IMR-90 (cell line): ENCODE data around the gene VSNL1. TPM values are rescaled to one million over a fixed set of nuclear protein-coding genes. Genes with fewer than 3 reads are reported as not detected.

Experiments
- ATAC-seq: fragments of 200-7000 bp; cut with Tn5 transposase; 2 replicates; pipeline ENCODE4 v1.9.1; 2020; ENCODE audit warnings: low read depth, mild to moderate bottlenecking, moderate library complexity
- BruUV-seq: library from RNA; stranded (reverse); fragments of 400-500 nt; replicated peaks from 2 replicates; lab custom pipeline; 2021; lab: Mats Ljungman, UMichigan
- CTCF ChIA-PET: fragments of 300-600 bp; formaldehyde crosslinking; extraction: SDS; loops from one replicate; lab custom pipeline; 2021; ENCODE audit warnings: antibody characterized with exemption; lab: Yijun Ruan, JAX
- POLR2A ChIA-PET: fragments of 300-600 bp; sonication (Branson Sonifier 250); formaldehyde crosslinking; loops from one replicate; lab custom pipeline; 2022; ENCODE audit warnings: antibody characterized with exemption; ENCODE audit not compliant: unreplicated experiment; lab: Charles Lee
- DNase-seq: peaks from one replicate; pipeline ENCODE4 v3.0.0; 2013
- H2AFZ ChIP-seq: replicated peaks from 2 replicates; pipeline ENCODE3; 2013; ENCODE audit warnings: low read length, mild to moderate bottlenecking; ENCODE audit not compliant: poor library complexity
- H2AK5ac ChIP-seq: 2 replicates; pipeline ENCODE4 v1.6.1; 2013; ENCODE audit warnings: low read depth, low read length, inconsistent platforms
- H2AK9ac ChIP-seq: replicated peaks from 2 replicates; pipeline ENCODE3; 2013; ENCODE audit warnings: mild to moderate bottlenecking, low read depth, low read length, moderate library complexity; ENCODE audit not compliant: poor library complexity
- H2BK120ac ChIP-seq: 2 replicates; pipeline ENCODE4 v1.6.1; 2013; ENCODE audit warnings: low read depth, low read length, inconsistent platforms
- H2BK15ac ChIP-seq: 3 replicates; pipeline ENCODE4 v1.6.1; 2013; ENCODE audit warnings: low read depth, low read length, inconsistent platforms
- H2BK20ac ChIP-seq: 2 replicates; pipeline ENCODE4 v1.6.1; 2013; ENCODE audit warnings: low read depth, mild to moderate bottlenecking, inconsistent platforms, low read length, moderate library complexity
- H2BK5ac ChIP-seq: 2 replicates; pipeline ENCODE4 v1.6.1; 2013; ENCODE audit warnings: mild to moderate bottlenecking, low read depth, low read length, inconsistent platforms; ENCODE audit not compliant: poor library complexity, severe bottlenecking
- H3K14ac ChIP-seq: replicated peaks from 2 replicates; pipeline ENCODE4 v1.6.1; 2013; ENCODE audit warnings: low read depth, low read length, inconsistent platforms
- H3K18ac ChIP-seq: 2 replicates; pipeline ENCODE4 v1.6.1; 2013; ENCODE audit warnings: low read depth, low read length, control low read depth
- H3K23ac ChIP-seq: 2 replicates; pipeline ENCODE4 v1.6.1; 2013; ENCODE audit warnings: low read depth, low read length, inconsistent platforms
- H3K27ac ChIP-seq: 2 replicates; pipeline ENCODE4 v1.5.1; 2013; ENCODE audit warnings: mild to moderate bottlenecking, control low read depth, low read length; ENCODE audit not compliant: insufficient read depth
- H3K27me3 ChIP-seq: 2 replicates; pipeline ENCODE4 v1.6.1; 2013; ENCODE audit warnings: low read length; ENCODE audit not compliant: control insufficient read depth, insufficient read depth
- H3K36me3 ChIP-seq: 2 replicates; pipeline ENCODE4 v1.6.1; 2013; ENCODE audit warnings: low read length, mixed read lengths; ENCODE audit not compliant: control insufficient read depth, insufficient read depth
- H3K4ac ChIP-seq: 2 replicates; pipeline ENCODE4 v1.6.1; 2013; ENCODE audit warnings: low read depth, low read length, inconsistent platforms
- H3K4me1 ChIP-seq: 2 replicates; pipeline ENCODE4 v1.6.1; 2013; ENCODE audit warnings: low read length, mixed read lengths; ENCODE audit not compliant: control insufficient read depth, insufficient read depth
- H3K4me2 ChIP-seq: 2 replicates; pipeline ENCODE4 v1.6.1; 2013; ENCODE audit warnings: low read depth, mild to moderate bottlenecking, control low read depth, low read length, moderate library complexity
- H3K4me3 ChIP-seq: 2 replicates; pipeline ENCODE4 v1.5.1; 2013; ENCODE audit warnings: low read depth, mild to moderate bottlenecking, control low read depth, low read length, moderate library complexity; ENCODE audit not compliant: insufficient read depth
- H3K56ac ChIP-seq: 2 replicates; pipeline ENCODE4 v1.6.1; 2013; ENCODE audit warnings: low read length, inconsistent platforms; ENCODE audit not compliant: insufficient read depth; ENCODE audit errors: extremely low read depth
- H3K79me1 ChIP-seq, 2 experiments: 2 replicates each; pipeline ENCODE4 v1.6.1; 2013; ENCODE audit warnings: low read length in 2 of 2, inconsistent platforms in 1 of 2, low read depth in 1 of 2
- H3K9ac ChIP-seq: 2 replicates; pipeline ENCODE4 v1.6.1; 2013; ENCODE audit warnings: low read depth, low read length, control low read depth
- H3K9me1 ChIP-seq: 2 replicates; pipeline ENCODE4 v1.6.1; 2013; ENCODE audit warnings: low read length, inconsistent platforms; ENCODE audit not compliant: insufficient read depth
- H3K9me3 ChIP-seq: 2 replicates; pipeline ENCODE4 v1.6.1; 2013; ENCODE audit warnings: low read length; ENCODE audit not compliant: control insufficient read depth, insufficient read depth
- H4K20me1 ChIP-seq: 2 replicates; pipeline ENCODE4 v1.6.1; 2013; ENCODE audit warnings: low read length, inconsistent platforms; ENCODE audit not compliant: insufficient read depth
- H4K5ac ChIP-seq: 2 replicates; pipeline ENCODE4 v1.6.1; 2013; ENCODE audit warnings: mild to moderate bottlenecking, low read depth, low read length, control low read depth
- H4K8ac ChIP-seq, 2 experiments: 2 replicates each; pipeline ENCODE4 v1.6.1; 2013; ENCODE audit warnings: low read depth in 2 of 2, low read length in 2 of 2, control low read depth in 1 of 2, inconsistent platforms in 1 of 2
- H4K91ac ChIP-seq: 2 replicates; pipeline ENCODE4 v1.6.1; 2013; ENCODE audit warnings: low read depth, low read length, inconsistent platforms; ENCODE audit not compliant: insufficient read depth
- CHD1 ChIP-seq: IDR thresholded peaks from 2 replicates; pipeline ENCODE4 v1.6.1; 2012; ENCODE audit warnings: low read depth, low read length, improper control_type of control experiment
- FOS ChIP-seq: fragments of 150-350 bp; IDR thresholded peaks from 2 replicates; pipeline ENCODE4 v1.6.1; 2016; ENCODE audit warnings: low read depth, low read length
- MAFK ChIP-seq: IDR thresholded peaks from 2 replicates; pipeline ENCODE4 v1.6.1; 2012; ENCODE audit warnings: low read depth, low read length, improper control_type of control experiment
- MAZ ChIP-seq: IDR thresholded peaks from 2 replicates; pipeline ENCODE4 v1.6.1; 2012; ENCODE audit warnings: low read depth, mild to moderate bottlenecking, low read length, improper control_type of control experiment, moderate library complexity, borderline replicate concordance
- MXI1 ChIP-seq: IDR thresholded peaks from 2 replicates; pipeline ENCODE4 v1.6.1; 2012; ENCODE audit warnings: low read depth, mild to moderate bottlenecking, low read length, moderate library complexity, borderline replicate concordance
- NFE2L2 ChIP-seq: fragments of 150-350 bp; IDR thresholded peaks from 2 replicates; pipeline ENCODE4 v1.6.1; 2016; ENCODE audit warnings: low read depth, mild to moderate bottlenecking, low read length
- POLR2A ChIP-seq: IDR thresholded peaks from 2 replicates; pipeline ENCODE4 v1.6.1; 2012; ENCODE audit warnings: mild to moderate bottlenecking, low read depth, low read length
- RAD21 ChIP-seq: IDR thresholded peaks from 2 replicates; pipeline ENCODE4 v1.6.1; 2012; ENCODE audit warnings: low read length, improper control_type of control experiment
- RCOR1 ChIP-seq: IDR thresholded peaks from 2 replicates; pipeline ENCODE4 v1.6.1; 2012; ENCODE audit warnings: mild to moderate bottlenecking, low read length, improper control_type of control experiment; ENCODE audit not compliant: insufficient replicate concordance
- RFX5 ChIP-seq: IDR thresholded peaks from 2 replicates; pipeline ENCODE4 v1.8.0; 2012; ENCODE audit warnings: low read depth, mild to moderate bottlenecking, low read length, moderate library complexity
- SMC3 ChIP-seq: fragments of 150-350 bp; IDR thresholded peaks from 2 replicates; pipeline ENCODE4 v1.6.1; 2016; ENCODE audit warnings: low read depth, mild to moderate bottlenecking, antibody characterized with exemption, low read length, moderate library complexity
- WGBS, 2 experiments: methylation state at CpG; one replicate each; pipeline versions ENCODE4 v1.1.5 to v1.1.7; 2013; ENCODE audit warnings: missing lambda C conversion rate in 2 of 2; ENCODE audit not compliant: insufficient read length in 1 of 2; ENCODE audit errors: extremely low coverage in 2 of 2; 5-methylcytosine and 5-hydroxymethylcytosine counted together
- dilution Hi-C: fragments of 300-500 bp; cut with HindIII; formaldehyde crosslinking; loops from one replicate; pipeline ENCODE4 v1.14.3; 2018; ENCODE audit warnings: low sequenced_read_pairs; ENCODE audit not compliant: unreplicated experiment
- in situ Hi-C: fragments of 300-500 bp; cut with MboI; formaldehyde crosslinking; loops from 3 replicates; pipeline ENCODE4 v1.14.3; 2019; ENCODE audit warnings: low sequenced_read_pairs, inconsistent platforms, mixed read lengths
- intact Hi-C: fragments of 100-400 bp; cut with micrococcal nuclease; formaldehyde crosslinking; loops from 2 replicates; pipeline ENCODE4 v1.10.0; 2022
- polyA plus RNA-seq, 3 experiments: library from polyadenylated mRNA; depleted of rRNA; stranded (reverse); fragments of >200 nt; gene quantifications; 2 replicates each; pipeline ENCODE4 v1.2.3, GENCODE V29; 2012; ENCODE audit warnings: low replicate concordance in 1 of 3
- total RNA-seq: library from RNA; depleted of rRNA; stranded (reverse); fragments of >200 nt; gene quantifications from 2 replicates; pipeline ENCODE4 v1.2.3, GENCODE V29; 2012
- TF ChIP-seq, protein P1 (sequence below): conservative IDR thresholded peaks from 2 replicates; pipeline ENCODE4 v1.5.1; 2012; ENCODE audit warnings: mild to moderate bottlenecking, low read depth, low read length, improper control_type of control experiment

Gene VSNL1
- total and polyA plus RNA-seq, 2 of the 4 experiments (the other 2 are of a cell fraction): 0.32 to 0.36 TPM

- H4K20me1 ChIP-seq: no peaks in the 10 kb centered on the region
- H2BK15ac ChIP-seq: no peak overlapping the region
- ATAC-seq: no peak; the same call in 1 of the 2 replicates
- WGBS, 2 experiments: 3% methylated on average over 13 of the region's 21 CpGs; no CpG with 5 or more reads in 1 of the 2 experiments
- no peaks in the 10 kb centered on the region; the same call in 1 of the 2 replicates for H3K4me1 ChIP-seq
- no peak overlapping the region for H3K9ac ChIP-seq
- peak overlapping the region; percentile 54 for H3K4me2 ChIP-seq
- no peak overlapping the region for H3K14ac ChIP-seq
- peak overlapping the region; percentile 83 for H2AFZ ChIP-seq
- ChIA-PET CTCF (interaction anchor here (0.6 to 1.3 kb wide), 3 partner anchors 19 to 622 kb away, joined by 3 to 5 read pairs (median 4); no protein-coding TSS in a partner anchor), POLR2A (no interaction called here)
- H2AK9ac ChIP-seq: no peak overlapping the region
- H3K27ac ChIP-seq: no peak overlapping the region
- no peak overlapping the region for H4K5ac ChIP-seq
- H3K36me3 ChIP-seq: no peaks in the 10 kb centered on the region
- no TSS peak for BruUV-seq
- dilution Hi-C loops: no loop called here
- no peaks in the 10 kb centered on the region for H3K9me1 ChIP-seq
- H2BK20ac ChIP-seq: no peak overlapping the region
- H4K91ac ChIP-seq: no peak overlapping the region
- H3K27me3 ChIP-seq: peaks cover 30% of the 10 kb centered on the region
- H3K18ac ChIP-seq: no peak overlapping the region
- no peak overlapping the region for H3K23ac ChIP-seq
- H3K9me3 ChIP-seq: no peaks in the 10 kb centered on the region; the same call in 1 of the 2 replicates
- in situ Hi-C loops: no loop called here
- no peak overlapping the region for H4K8ac ChIP-seq
- H2BK5ac ChIP-seq: no peak overlapping the region
- H3K4me3 ChIP-seq: peak overlapping the region; percentile 30; the same call in 1 of the 2 replicates
- H3K79me1 ChIP-seq: no peaks in the 10 kb centered on the region
- DNase-seq: no peak
- H2BK120ac ChIP-seq: no peak overlapping the region
- H3K56ac ChIP-seq: no peak overlapping the region
- intact Hi-C loops: no loop called here
- H3K4ac ChIP-seq: no peak overlapping the region
- H2AK5ac ChIP-seq: no peak overlapping the region
- TF ChIP-seq, protein P1, sequence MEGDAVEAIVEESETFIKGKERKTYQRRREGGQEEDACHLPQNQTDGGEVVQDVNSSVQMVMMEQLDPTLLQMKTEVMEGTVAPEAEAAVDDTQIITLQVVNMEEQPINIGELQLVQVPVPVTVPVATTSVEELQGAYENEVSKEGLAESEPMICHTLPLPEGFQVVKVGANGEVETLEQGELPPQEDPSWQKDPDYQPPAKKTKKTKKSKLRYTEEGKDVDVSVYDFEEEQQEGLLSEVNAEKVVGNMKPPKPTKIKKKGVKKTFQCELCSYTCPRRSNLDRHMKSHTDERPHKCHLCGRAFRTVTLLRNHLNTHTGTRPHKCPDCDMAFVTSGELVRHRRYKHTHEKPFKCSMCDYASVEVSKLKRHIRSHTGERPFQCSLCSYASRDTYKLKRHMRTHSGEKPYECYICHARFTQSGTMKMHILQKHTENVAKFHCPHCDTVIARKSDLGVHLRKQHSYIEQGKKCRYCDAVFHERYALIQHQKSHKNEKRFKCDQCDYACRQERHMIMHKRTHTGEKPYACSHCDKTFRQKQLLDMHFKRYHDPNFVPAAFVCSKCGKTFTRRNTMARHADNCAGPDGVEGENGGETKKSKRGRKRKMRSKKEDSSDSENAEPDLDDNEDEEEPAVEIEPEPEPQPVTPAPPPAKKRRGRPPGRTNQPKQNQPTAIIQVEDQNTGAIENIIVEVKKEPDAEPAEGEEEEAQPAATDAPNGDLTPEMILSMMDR: no peak
- no peak for TF ChIP-seq POLR2A
- TF ChIP-seq RFX5: no peak
- no peak for TF ChIP-seq CHD1
- TF ChIP-seq NFE2L2: no peak
- TF ChIP-seq MAZ: no peak
- TF ChIP-seq FOS: no peak
- TF ChIP-seq MXI1: no peak
- TF ChIP-seq RAD21: no peak
- TF ChIP-seq MAFK: no peak
- TF ChIP-seq SMC3: no peak
- TF ChIP-seq RCOR1: no peak
These were observed 476 bp downstream of the VSNL1 start for GRCh38 chr2:17540813-17541530.
